Spleen (tissue), 7 donors: ENCODE data around the gene MACC1.
A peak's percentile ranks its signal among the peaks of the same experiment; 100 is the strongest.

Experiments used
- POLR2A ChIP-seq, 3 donors: fragments of 450-650 bp; IDR thresholded peaks; one replicate each; pipeline ENCODE4 v1.5.1; 2017; ENCODE audit warnings: antibody characterized with exemption in 3 of 3, mild to moderate bottlenecking in 1 of 3
- POLR2AphosphoS5 ChIP-seq, 3 donors: sonication (generic); formaldehyde crosslinking; IDR thresholded peaks; one replicate each; pipeline ENCODE4 v1.5.1; 2017; ENCODE audit warnings: antibody characterized with exemption in 3 of 3
- TF ChIP-seq, protein P1 (sequence below), 11 experiments: fragments of 200-600 bp in 7 of 11; fragments of 450-650 bp in 4 of 11; sonication (generic) in 4 of 11; IDR thresholded peaks in 8 of 11; conservative IDR thresholded peaks in 3 of 11; 1 replicate in 7 of 11; 2 replicates in 4 of 11; pipeline versions ENCODE4 v1.4.0 to v1.8.0; 2016 to 2021; ENCODE audit warnings: antibody characterized with exemption in 11 of 11, inconsistent platforms in 4 of 11, mild to moderate bottlenecking in 1 of 11
- donor health status: DM: no; HTN: no; CAD: no; lungs with moderate emphysema.
- donor health status: DM: no; HTN: no; CAD: no.
- donor health status: DM: no; HTN: no; CAD: no.

DNA sequence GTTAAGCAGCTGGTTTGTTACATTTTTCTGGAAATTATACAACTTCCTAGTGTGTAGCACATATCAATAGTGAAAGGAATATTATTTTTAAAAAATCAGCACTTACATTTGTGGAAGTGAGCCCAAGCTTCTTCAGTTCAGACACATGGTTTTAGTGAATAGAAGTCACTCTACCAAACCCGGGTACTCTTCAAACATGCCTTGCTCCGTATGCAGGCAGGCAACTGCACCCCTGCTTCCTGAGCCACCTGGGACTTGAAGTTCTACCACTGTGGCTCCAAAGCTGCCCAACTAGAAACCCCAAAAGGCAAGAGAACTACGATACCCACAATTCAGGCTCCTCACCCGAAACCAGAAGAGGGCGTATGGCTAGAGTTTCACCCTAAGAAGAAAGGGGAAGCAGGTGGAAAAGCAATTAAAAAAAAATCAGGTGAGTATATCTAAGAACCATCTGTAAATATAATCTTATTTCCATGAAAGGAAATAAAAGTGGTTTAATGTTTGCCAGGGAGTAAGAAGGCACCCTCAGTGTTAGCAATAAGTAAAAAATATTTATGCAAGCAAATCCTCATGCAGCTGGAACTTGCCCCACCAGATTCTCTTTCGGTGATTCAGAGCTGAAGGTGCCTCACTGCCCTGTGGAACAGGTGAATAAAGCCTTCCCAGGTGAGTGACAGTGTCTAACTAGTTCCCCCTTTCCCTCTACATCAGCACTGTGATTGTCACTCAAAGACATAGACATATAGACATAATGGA lies at the start of gene MACC1:
- TF ChIP-seq POLR2A (IDR thresholded peaks at IDR 0.05) = peak in 1 of 3 donors; percentile 20
- TF ChIP-seq, protein P1, sequence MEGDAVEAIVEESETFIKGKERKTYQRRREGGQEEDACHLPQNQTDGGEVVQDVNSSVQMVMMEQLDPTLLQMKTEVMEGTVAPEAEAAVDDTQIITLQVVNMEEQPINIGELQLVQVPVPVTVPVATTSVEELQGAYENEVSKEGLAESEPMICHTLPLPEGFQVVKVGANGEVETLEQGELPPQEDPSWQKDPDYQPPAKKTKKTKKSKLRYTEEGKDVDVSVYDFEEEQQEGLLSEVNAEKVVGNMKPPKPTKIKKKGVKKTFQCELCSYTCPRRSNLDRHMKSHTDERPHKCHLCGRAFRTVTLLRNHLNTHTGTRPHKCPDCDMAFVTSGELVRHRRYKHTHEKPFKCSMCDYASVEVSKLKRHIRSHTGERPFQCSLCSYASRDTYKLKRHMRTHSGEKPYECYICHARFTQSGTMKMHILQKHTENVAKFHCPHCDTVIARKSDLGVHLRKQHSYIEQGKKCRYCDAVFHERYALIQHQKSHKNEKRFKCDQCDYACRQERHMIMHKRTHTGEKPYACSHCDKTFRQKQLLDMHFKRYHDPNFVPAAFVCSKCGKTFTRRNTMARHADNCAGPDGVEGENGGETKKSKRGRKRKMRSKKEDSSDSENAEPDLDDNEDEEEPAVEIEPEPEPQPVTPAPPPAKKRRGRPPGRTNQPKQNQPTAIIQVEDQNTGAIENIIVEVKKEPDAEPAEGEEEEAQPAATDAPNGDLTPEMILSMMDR (IDR thresholded peaks at IDR 0.05 in 8 of 11, conservative IDR thresholded peaks at IDR 0.05 in 3 of 11) = peak in 8 of 11 experiments; percentile 12 to 57 (median 42)
- peak in 2 of 3 donors; percentile 37 to 77 for TF ChIP-seq POLR2AphosphoS5 (IDR thresholded peaks at IDR 0.05)
